ENCODE results near the gene SMIM32. TPM values are rescaled to one million over a fixed set of nuclear protein-coding genes. Genes with fewer than 3 reads are reported as not detected.

Gene SMIM32
- total and polyA plus RNA-seq, 2 experiments from 2014 or later, result 0.27 to 0.56 TPM

DNA sequence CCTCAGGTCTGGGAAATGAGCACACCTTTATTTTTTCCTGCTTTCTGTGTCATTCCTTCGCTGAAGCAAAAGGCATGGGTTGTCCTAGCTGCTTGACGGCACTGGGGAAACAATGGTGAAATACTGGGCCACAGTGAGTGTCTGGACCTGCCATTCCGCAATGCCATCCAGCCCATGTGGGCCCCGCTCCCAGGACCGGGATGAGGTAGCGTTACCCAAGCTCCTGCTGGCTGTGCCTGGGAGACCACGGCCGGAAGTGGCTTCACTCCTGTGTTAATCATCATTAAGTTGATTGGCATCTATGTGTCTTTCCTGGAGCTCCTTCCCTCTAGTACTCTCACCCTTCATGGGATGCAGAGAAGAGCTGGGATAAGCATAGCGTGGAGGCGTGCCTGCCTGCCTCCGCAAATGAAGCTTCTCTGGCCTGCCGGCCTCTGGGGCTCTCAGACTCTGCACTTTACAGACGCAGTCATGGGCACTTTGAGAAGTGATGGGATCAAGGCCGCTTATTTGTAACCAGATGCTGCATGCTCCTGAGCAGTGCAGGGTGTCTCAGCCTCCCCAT, 16.5 kb upstream of the SMIM32 start:
- no peaks in the 10 kb centered on the region for H3K9me2 ChIP-seq (ENCODE audit: insufficient read depth)

More for the DNA sequence above, 16.5 kb upstream of the SMIM32 start:
- Mint-ChIP-seq H3K27ac (no peak overlapping the region), H3K36me3 (ENCODE audit: low read depth) (peaks cover 7% of the 10 kb centered on the region; the same call in 2 of the 3 replicates), H3K4me3 (no peak overlapping the region), H3K4me1 (peaks cover 6% of the 10 kb centered on the region; the same call in 2 of the 3 replicates), H3K9me3 (peaks cover 12% of the 10 kb centered on the region; the same call in 2 of the 3 replicates), H3K27me3 (ENCODE audit: insufficient read depth, low read depth, poor library complexity) (peaks cover 57% of the 10 kb centered on the region)
- Histone ChIP-seq H3K79me2 (replicated peaks; ENCODE audit: insufficient read depth) (no peaks in the 10 kb centered on the region), H3K27me3 (ENCODE audit: insufficient read depth) (peaks cover 47% of the 10 kb centered on the region), H3K4me2 (no peak overlapping the region), H3K36me3 (ENCODE audit: insufficient read depth) (no peaks in the 10 kb centered on the region), H3K4me3 (no peak overlapping the region), H3K27ac (ENCODE audit: low read depth) (no peak overlapping the region), H4K20me1 (replicated peaks; ENCODE audit: insufficient read depth) (no peaks in the 10 kb centered on the region), H2AFZ (no peak overlapping the region), H3K4me1 (ENCODE audit: insufficient read depth) (no peaks in the 10 kb centered on the region), H3F3A (replicated peaks; ENCODE audit: low read depth) (no peaks in the 10 kb centered on the region)
- no peak for ATAC-seq
- DNase-seq (ENCODE audit: low spot score), result no peak
- TF ChIP-seq POLR2AphosphoS5 (IDR thresholded peaks at IDR 0.05; ENCODE audit: low read depth), result no peak
- no peak for TF ChIP-seq STAT1 (IDR thresholded peaks at IDR 0.05; ENCODE audit: unreplicated experiment)
- TF ChIP-seq, protein P1, sequence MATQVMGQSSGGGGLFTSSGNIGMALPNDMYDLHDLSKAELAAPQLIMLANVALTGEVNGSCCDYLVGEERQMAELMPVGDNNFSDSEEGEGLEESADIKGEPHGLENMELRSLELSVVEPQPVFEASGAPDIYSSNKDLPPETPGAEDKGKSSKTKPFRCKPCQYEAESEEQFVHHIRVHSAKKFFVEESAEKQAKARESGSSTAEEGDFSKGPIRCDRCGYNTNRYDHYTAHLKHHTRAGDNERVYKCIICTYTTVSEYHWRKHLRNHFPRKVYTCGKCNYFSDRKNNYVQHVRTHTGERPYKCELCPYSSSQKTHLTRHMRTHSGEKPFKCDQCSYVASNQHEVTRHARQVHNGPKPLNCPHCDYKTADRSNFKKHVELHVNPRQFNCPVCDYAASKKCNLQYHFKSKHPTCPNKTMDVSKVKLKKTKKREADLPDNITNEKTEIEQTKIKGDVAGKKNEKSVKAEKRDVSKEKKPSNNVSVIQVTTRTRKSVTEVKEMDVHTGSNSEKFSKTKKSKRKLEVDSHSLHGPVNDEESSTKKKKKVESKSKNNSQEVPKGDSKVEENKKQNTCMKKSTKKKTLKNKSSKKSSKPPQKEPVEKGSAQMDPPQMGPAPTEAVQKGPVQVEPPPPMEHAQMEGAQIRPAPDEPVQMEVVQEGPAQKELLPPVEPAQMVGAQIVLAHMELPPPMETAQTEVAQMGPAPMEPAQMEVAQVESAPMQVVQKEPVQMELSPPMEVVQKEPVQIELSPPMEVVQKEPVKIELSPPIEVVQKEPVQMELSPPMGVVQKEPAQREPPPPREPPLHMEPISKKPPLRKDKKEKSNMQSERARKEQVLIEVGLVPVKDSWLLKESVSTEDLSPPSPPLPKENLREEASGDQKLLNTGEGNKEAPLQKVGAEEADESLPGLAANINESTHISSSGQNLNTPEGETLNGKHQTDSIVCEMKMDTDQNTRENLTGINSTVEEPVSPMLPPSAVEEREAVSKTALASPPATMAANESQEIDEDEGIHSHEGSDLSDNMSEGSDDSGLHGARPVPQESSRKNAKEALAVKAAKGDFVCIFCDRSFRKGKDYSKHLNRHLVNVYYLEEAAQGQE (IDR thresholded peaks at IDR 0.05; ENCODE audit: unreplicated experiment), result no peak
- TF ChIP-seq EZH2phosphoT487 (IDR thresholded peaks at IDR 0.05; ENCODE audit: unreplicated experiment), result no peak
- TF ChIP-seq, protein P2, sequence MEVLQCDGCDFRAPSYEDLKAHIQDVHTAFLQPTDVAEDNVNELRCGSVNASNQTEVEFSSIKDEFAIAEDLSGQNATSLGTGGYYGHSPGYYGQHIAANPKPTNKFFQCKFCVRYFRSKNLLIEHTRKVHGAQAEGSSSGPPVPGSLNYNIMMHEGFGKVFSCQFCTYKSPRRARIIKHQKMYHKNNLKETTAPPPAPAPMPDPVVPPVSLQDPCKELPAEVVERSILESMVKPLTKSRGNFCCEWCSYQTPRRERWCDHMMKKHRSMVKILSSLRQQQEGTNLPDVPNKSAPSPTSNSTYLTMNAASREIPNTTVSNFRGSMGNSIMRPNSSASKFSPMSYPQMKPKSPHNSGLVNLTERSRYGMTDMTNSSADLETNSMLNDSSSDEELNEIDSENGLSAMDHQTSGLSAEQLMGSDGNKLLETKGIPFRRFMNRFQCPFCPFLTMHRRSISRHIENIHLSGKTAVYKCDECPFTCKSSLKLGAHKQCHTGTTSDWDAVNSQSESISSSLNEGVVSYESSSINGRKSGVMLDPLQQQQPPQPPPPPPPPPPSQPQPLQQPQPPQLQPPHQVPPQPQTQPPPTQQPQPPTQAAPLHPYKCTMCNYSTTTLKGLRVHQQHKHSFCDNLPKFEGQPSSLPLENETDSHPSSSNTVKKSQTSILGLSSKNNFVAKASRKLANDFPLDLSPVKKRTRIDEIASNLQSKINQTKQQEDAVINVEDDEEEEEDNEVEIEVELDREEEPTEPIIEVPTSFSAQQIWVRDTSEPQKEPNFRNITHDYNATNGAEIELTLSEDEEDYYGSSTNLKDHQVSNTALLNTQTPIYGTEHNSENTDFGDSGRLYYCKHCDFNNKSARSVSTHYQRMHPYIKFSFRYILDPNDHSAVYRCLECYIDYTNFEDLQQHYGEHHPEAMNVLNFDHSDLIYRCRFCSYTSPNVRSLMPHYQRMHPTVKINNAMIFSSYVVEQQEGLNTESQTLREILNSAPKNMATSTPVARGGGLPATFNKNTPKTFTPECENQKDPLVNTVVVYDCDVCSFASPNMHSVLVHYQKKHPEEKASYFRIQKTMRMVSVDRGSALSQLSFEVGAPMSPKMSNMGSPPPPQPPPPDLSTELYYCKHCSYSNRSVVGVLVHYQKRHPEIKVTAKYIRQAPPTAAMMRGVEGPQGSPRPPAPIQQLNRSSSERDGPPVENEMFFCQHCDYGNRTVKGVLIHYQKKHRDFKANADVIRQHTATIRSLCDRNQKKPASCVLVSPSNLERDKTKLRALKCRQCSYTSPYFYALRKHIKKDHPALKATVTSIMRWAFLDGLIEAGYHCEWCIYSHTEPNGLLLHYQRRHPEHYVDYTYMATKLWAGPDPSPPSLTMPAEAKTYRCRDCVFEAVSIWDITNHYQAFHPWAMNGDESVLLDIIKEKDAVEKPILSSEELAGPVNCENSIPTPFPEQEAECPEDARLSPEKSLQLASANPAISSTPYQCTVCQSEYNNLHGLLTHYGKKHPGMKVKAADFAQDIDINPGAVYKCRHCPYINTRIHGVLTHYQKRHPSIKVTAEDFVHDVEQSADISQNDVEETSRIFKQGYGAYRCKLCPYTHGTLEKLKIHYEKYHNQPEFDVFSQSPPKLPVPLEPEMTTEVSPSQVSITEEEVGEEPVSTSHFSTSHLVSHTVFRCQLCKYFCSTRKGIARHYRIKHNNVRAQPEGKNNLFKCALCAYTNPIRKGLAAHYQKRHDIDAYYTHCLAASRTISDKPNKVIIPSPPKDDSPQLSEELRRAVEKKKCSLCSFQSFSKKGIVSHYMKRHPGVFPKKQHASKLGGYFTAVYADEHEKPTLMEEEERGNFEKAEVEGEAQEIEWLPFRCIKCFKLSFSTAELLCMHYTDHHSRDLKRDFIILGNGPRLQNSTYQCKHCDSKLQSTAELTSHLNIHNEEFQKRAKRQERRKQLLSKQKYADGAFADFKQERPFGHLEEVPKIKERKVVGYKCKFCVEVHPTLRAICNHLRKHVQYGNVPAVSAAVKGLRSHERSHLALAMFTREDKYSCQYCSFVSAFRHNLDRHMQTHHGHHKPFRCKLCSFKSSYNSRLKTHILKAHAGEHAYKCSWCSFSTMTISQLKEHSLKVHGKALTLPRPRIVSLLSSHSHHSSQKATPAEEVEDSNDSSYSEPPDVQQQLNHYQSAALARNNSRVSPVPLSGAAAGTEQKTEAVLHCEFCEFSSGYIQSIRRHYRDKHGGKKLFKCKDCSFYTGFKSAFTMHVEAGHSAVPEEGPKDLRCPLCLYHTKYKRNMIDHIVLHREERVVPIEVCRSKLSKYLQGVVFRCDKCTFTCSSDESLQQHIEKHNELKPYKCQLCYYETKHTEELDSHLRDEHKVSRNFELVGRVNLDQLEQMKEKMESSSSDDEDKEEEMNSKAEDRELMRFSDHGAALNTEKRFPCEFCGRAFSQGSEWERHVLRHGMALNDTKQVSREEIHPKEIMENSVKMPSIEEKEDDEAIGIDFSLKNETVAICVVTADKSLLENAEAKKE (CRISPR knock-in tag; IDR thresholded peaks at IDR 0.05), result no peak

Data from GM23338 (cell line).